Measurements from ENCODE around the gene CDH6.

- TF ChIP-seq CTCF (conservative IDR thresholded peaks at IDR 0.05) (no peak), EZH2 (IDR thresholded peaks at IDR 0.05; ENCODE audit: low read depth) (no peak)
Observed at GRCh38 chr5:31377274-31377946, 183.9 kb downstream of the CDH6 start.
